ENCODE measurements around the gene C6orf136.

Gene C6orf136

DNA sequence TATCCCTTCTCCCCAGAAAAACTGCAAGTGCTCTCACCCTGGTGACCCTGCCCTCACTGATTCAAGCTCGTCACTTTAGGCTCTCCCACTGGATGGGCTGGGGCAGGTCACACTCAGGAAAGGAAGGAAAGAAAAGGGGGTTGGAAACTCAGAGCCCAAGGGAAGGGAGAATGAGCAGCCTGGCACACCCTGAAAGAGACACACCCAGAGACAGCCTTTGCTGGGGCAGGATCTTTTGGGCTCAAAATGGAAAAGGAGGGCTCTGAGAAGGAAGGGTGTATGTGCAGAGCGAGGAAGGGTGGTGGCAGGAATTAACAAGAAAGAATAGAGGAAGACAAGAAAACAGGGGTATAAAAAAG lies 37.0 kb downstream of the C6orf136 start:
- Histone ChIP-seq H3K27ac (ENCODE audit: low read depth, low read length) (no peak overlapping the region), H3K4me3 (ENCODE audit: low read depth, low read length) (peak overlapping the region; percentile 27; the same call in 1 of the 2 replicates), H3K9me3 (ENCODE audit: control insufficient read depth, insufficient read depth, low read length) (no peaks in the 10 kb centered on the region), H3K9ac (ENCODE audit: low read depth, low read length) (no peak overlapping the region), H3K4me1 (ENCODE audit: control insufficient read depth, insufficient read depth, low read length) (peaks cover 39% of the 10 kb centered on the region), H3K36me3 (ENCODE audit: control insufficient read depth, insufficient read depth, low read length) (no peaks in the 10 kb centered on the region; the same call in 1 of the 2 replicates), H3K27me3 (ENCODE audit: control insufficient read depth, insufficient read depth, low read length) (no peaks in the 10 kb centered on the region)

DNA sequence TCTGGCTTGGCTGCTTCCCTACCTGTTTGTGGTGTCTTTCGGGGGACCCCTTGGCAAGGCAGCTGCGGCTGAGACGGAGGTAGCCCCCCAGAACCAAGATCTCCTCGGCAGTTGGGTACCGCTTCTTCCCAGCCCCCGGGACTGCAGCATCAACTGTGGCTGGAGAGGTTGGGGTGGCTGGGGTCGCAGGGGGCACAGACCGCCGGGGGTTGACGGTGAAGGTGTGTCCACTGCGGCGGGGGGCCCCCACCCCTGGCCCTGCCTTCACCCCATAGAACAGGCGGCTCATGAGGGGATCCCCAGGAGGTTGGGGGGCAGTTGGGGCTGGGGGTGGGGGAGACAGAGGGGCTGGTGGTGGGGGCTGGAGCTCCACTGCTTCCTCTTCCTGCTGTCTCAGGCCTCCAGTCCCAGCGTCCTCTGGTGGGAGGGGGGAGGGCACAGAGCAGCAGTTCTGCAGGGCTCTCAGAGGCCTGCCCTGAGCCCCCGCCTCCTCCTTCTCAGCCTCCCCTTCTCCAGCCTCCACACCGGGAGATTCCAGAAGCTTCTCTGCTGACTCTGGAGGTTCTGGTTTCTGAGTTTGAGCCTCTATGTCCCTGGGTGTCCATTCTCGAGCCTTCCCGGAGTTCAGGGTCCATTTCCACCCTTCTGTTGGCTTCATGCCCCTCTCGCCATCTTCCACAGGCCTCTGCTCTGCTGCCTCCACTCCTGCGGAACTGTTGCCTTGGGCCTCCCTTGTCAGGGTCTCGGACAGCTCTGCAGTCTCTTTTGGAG lies 37.6 kb downstream of the C6orf136 start:
- Histone ChIP-seq H3K4me1 (ENCODE audit: control insufficient read depth, insufficient read depth, low read length) (peaks cover 39% of the 10 kb centered on the region), H3K9ac (ENCODE audit: low read depth, low read length) (no peak overlapping the region), H3K27me3 (ENCODE audit: control insufficient read depth, insufficient read depth, low read length) (no peaks in the 10 kb centered on the region), H3K4me3 (ENCODE audit: low read depth, low read length) (peak overlapping the region; percentile 35; the same call in 1 of the 2 replicates), H3K36me3 (ENCODE audit: control insufficient read depth, insufficient read depth, low read length) (no peaks in the 10 kb centered on the region; the same call in 1 of the 2 replicates), H3K9me3 (ENCODE audit: control insufficient read depth, insufficient read depth, low read length) (no peaks in the 10 kb centered on the region), H3K27ac (ENCODE audit: low read depth, low read length) (no peak overlapping the region)

DNA sequence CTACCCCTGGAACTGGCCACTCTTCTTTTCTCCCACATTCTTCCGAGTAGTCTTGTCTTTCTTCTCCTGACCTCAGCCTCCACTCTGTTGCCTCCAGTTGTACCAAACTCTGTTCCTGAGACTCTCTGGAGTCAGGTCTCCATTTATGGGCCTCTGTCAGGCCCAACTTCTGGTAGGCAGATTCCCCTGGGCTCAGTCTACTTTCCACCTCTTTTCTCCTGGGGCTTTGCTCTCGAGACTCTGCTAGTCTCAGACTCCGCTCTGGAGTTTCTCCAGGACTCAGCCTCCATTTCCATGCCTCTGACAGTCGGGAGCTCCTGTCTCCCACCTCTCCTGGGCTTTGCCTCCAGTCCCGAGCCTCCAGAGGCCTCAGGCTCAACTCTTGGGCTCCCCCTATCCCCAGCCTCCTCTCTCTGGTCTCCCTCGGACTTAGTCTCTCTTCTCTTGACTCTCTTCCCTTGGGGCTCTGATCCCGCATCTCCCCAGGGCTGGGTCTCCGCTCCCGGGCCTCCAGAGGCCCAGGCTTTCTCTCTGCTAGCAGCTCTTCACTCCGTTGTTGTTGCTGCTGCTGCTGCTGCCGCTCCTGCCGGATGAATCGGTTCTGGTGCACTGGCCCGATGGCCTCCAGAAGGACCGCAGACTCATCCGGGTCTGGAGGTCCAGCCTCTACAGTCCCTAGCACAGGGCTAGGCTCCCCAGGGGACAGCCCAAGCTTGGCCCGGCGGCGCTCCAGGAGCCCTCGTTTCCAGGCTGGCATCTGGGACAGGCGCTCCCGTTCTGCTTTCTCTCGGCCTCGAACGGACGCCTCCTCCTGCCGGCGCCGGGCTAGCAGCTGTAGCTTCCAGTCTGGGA lies 38.5 kb downstream of the C6orf136 start:
- Histone ChIP-seq H3K4me3 (ENCODE audit: low read depth, low read length) (peak overlapping the region; percentile 92), H3K4me1 (ENCODE audit: control insufficient read depth, insufficient read depth, low read length) (peaks cover 42% of the 10 kb centered on the region), H3K27ac (ENCODE audit: low read depth, low read length) (no peak overlapping the region), H3K27me3 (ENCODE audit: control insufficient read depth, insufficient read depth, low read length) (no peaks in the 10 kb centered on the region), H3K9ac (ENCODE audit: low read depth, low read length) (no peak overlapping the region), H3K36me3 (ENCODE audit: control insufficient read depth, insufficient read depth, low read length) (no peaks in the 10 kb centered on the region; the same call in 1 of the 2 replicates), H3K9me3 (ENCODE audit: control insufficient read depth, insufficient read depth, low read length) (no peaks in the 10 kb centered on the region)

DNA sequence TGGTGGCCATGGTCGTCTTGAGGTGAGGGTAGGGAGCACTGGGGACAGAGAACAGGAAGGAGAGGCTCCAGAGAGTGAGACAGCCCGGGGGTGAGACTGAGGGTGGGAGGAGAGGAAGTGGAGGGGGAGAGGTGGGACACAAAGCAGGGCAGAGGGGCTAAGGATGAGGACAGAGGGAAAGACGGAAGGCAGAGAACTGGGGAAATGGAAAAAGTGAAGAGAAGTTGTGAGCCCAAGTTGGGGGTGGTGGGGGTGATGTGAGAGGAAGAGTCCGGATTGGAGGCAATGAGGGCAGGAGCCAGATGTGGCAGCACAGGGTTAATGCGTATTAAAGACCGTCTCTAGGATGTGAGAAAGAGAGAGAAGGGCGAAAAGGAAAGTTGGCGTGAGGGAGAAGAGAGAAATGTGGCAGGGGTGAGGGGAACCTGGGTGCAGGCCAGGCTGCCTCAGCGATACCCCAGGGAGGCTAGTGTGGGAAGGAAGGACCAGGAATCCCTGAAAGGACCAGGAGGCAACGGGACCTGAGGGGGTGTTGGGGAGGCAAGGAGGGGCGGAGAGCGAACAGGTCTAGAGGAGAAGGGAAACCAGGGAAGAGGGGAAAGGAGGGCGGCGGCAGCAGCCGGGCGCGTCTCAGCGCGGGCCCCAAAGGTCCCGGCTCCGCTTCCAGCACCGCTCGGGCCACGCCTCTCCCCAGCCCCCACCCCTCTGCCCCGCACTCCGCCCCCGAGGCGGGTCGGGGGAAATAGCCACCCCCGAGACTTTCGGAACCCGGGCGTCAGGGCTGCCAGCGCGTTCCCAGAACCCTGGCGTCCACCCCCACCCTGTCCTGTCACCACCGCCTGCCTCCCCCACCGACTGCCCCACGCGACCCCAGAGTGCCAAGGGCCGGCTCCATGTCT lies 39.3 kb downstream of the C6orf136 start, which contains the start of gene PPP1R18:
Gene PPP1R18, minus strand, starts transcription at position 637 of the 899 bp plus-strand sequence. Its CDS starts 627 bp downstream, at position 10.
- peaks cover 43% of the 10 kb centered on the region for H3K4me1 ChIP-seq (ENCODE audit: control insufficient read depth, insufficient read depth, low read length)
- H3K4me3 ChIP-seq (ENCODE audit: low read depth, low read length), result peak within 1 kb of the TSS; percentile 92
- no peaks in the 10 kb centered on the region for H3K9me3 ChIP-seq (ENCODE audit: control insufficient read depth, insufficient read depth, low read length)
- no peaks in the 10 kb centered on the region for H3K27me3 ChIP-seq (ENCODE audit: control insufficient read depth, insufficient read depth, low read length)
- peak within 1 kb of the TSS; percentile 84 for H3K27ac ChIP-seq (ENCODE audit: low read depth, low read length)
- no peaks in the 10 kb centered on the region; the same call in 1 of the 2 replicates for H3K36me3 ChIP-seq (ENCODE audit: control insufficient read depth, insufficient read depth, low read length)
- peak within 1 kb of the TSS; percentile 45; the same call in 1 of the 2 replicates for H3K9ac ChIP-seq (ENCODE audit: low read depth, low read length)

DNA sequence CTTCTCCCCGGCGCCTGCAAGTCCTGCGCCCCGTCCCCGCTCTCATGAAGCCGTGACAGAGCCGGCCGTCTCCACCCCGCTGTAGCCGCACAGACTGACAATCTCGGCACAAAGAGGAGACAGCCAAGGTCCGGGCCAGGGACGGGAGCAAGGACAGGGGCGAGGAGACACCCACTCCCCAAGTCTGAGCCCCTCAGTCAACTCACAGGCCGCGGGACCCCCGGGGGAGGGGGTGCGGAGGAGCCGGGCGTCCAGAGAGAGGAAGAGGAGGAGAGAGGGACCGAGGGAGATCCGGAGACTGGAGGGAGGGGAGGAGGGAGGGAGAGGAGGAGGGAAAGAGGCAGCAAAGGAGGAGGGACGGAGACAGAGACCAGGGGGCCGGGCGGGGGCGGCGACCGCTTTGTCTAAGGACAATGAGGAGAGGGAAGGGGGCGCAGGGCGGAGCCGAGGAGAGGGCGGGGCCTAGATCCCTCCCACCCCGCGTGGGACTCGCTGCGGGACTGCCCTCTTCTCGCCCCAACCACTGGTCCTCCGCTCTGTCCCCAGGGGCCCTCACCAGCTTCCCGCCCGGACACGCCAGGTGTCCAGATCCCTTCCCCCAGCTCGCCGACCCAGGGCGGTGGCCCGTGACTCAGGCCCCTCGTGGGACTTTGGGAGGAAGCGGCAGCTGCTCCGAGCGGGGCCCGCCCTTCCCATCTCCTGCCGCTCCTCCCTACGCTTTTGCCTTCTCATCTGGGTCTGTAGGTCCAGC lies 40.1 kb downstream of the C6orf136 start:
- Histone ChIP-seq H3K27ac (ENCODE audit: low read depth, low read length) (peak overlapping the region; percentile 84), H3K9ac (ENCODE audit: low read depth, low read length) (peak overlapping the region; percentile 45; the same call in 1 of the 2 replicates), H3K4me1 (ENCODE audit: control insufficient read depth, insufficient read depth, low read length) (peaks cover 43% of the 10 kb centered on the region), H3K36me3 (ENCODE audit: control insufficient read depth, insufficient read depth, low read length) (no peaks in the 10 kb centered on the region; the same call in 1 of the 2 replicates), H3K27me3 (ENCODE audit: control insufficient read depth, insufficient read depth, low read length) (no peaks in the 10 kb centered on the region), H3K9me3 (ENCODE audit: control insufficient read depth, insufficient read depth, low read length) (no peaks in the 10 kb centered on the region), H3K4me3 (ENCODE audit: low read depth, low read length) (peak overlapping the region; percentile 92)

DNA sequence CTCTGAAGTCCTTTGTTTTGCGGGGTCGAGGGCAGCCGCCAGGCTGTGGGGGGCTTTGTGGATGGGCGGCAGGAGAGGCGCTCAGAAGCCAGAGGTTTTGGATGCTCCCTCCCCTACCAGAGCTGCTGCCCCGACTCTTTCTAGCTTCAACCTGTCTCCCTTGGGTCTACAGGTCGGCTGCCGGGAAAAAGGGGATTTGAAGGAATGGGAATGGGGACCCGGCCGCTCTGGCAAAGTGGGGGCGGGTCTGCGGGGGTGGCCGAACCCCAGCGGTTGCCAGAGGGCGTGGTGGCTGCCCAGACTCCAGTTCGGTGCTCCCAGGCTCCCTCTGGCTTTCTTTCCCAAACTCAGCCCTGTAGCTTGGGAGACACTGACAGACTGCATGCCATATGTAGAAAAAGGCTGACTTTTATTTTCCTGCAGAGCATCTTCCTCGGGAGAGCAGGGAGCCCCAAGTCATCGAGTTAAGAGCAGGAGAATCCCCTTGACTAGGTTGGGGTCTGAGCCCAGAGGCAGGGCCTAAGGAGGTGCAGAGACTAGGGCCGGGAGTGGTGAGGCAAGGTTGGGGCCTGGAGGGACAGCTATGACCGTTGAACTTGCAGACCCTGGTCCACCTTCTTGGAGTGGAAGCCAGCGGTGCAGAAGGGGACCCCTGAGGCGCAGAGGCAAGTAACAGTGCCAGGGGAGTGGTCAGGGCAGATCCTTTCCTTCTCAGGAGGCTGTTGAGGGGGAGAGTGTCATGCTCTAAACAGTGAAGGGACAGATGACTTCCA lies 40.9 kb downstream of the C6orf136 start:
- Histone ChIP-seq H3K4me1 (ENCODE audit: control insufficient read depth, insufficient read depth, low read length) (peaks cover 36% of the 10 kb centered on the region), H3K27me3 (ENCODE audit: control insufficient read depth, insufficient read depth, low read length) (no peaks in the 10 kb centered on the region), H3K9me3 (ENCODE audit: control insufficient read depth, insufficient read depth, low read length) (no peaks in the 10 kb centered on the region), H3K4me3 (ENCODE audit: low read depth, low read length) (peak overlapping the region; percentile 92), H3K9ac (ENCODE audit: low read depth, low read length) (peak overlapping the region; percentile 45; the same call in 1 of the 2 replicates), H3K36me3 (ENCODE audit: control insufficient read depth, insufficient read depth, low read length) (no peaks in the 10 kb centered on the region; the same call in 1 of the 2 replicates), H3K27ac (ENCODE audit: low read depth, low read length) (peak overlapping the region; percentile 84)

DNA sequence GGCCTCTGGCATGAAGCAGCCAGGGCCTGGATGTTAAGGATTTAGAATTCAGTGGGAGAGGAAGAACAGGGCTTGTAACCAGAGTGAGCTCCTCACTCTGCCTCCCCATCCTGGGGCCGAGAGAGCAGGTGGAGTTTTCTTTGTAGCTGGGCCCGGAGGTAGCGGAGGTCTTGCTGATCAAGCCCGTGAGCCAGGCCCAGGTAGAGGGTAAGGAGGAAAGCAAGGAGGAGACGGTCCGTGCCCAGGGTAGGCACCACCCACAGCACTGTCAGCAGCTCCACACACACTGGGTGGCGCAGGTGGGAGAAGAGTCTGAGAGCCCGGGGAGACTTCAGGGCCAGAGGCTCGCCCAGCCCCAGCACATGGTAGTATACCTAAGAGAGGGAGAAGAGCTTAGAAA lies 41.6 kb downstream of the C6orf136 start:
- H3K9me3 ChIP-seq (ENCODE audit: control insufficient read depth, insufficient read depth, low read length), result no peaks in the 10 kb centered on the region
- H3K27ac ChIP-seq (ENCODE audit: low read depth, low read length), result no peak overlapping the region
- H3K36me3 ChIP-seq (ENCODE audit: control insufficient read depth, insufficient read depth, low read length), result no peaks in the 10 kb centered on the region; the same call in 1 of the 2 replicates
- H3K27me3 ChIP-seq (ENCODE audit: control insufficient read depth, insufficient read depth, low read length), result no peaks in the 10 kb centered on the region
- H3K9ac ChIP-seq (ENCODE audit: low read depth, low read length), result no peak overlapping the region
- H3K4me1 ChIP-seq (ENCODE audit: control insufficient read depth, insufficient read depth, low read length), result peaks cover 29% of the 10 kb centered on the region
- no peak overlapping the region for H3K4me3 ChIP-seq (ENCODE audit: low read depth, low read length)

DNA sequence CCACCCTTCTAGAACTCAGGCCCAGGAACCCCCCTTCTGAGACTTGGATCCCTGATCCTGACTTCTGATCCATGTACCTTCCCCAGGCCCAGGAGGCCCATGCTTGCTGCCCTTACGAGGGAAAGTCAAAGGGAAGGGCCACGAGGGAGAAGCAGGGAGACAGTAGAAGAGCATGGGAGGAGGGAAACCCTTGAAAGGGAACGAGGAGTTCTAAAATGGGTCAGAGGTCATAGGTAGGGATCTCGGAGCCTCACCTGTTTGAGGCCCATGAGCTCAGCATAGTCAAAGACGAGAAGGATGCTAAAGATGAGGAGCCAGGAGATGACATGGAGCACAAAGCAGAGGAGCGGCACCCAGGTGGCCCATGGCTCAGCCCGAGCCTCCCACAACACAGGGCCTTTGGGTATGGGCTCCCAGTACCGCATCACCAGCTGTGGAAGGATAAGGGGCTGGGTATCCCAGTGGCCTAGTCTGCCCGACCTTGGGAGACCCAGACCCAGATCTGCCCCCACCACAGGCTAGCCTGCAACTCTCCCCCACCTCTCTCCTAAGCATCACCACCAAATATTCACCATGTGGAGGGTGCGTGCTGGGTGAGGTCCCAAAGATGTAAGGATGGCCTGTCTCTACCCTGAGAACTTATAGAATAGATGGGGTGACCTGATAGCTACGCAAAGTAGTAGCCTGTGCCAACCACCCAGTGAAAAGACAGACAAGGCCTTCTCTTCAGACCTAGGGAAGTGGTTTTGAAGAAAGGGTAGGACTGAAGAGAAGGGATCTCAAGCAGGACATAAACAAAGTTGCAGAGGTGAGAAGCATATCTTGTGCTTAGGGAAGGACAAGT lies 42.3 kb downstream of the C6orf136 start:
- Histone ChIP-seq H3K4me1 (ENCODE audit: control insufficient read depth, insufficient read depth, low read length) (peaks cover 24% of the 10 kb centered on the region), H3K27me3 (ENCODE audit: control insufficient read depth, insufficient read depth, low read length) (no peaks in the 10 kb centered on the region), H3K36me3 (ENCODE audit: control insufficient read depth, insufficient read depth, low read length) (no peaks in the 10 kb centered on the region; the same call in 1 of the 2 replicates), H3K4me3 (ENCODE audit: low read depth, low read length) (no peak overlapping the region), H3K9ac (ENCODE audit: low read depth, low read length) (no peak overlapping the region), H3K27ac (ENCODE audit: low read depth, low read length) (no peak overlapping the region), H3K9me3 (ENCODE audit: control insufficient read depth, insufficient read depth, low read length) (no peaks in the 10 kb centered on the region)

DNA sequence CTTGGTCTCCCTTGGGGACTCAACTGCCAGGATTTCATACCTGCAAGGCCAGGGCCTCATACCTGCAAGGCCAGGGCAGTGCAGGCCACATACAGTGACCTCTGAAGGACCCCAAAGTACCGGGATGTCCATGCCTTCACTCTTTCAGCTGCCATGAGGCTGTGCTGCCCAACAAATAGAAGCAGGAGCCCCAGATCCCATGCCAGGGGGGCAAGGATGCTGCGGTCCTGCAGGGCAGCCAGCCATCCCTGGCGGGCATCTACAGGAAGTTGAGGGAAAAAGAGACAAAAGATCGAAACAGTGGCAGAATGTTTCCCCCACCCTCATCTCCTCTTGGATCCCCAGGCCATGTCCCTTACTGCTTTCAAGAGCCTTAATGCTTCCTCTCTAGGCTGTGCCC lies 43.1 kb downstream of the C6orf136 start:
- H3K9ac ChIP-seq (ENCODE audit: low read depth, low read length), result peak overlapping the region; percentile 27; the same call in 1 of the 2 replicates
- peaks cover 23% of the 10 kb centered on the region for H3K4me1 ChIP-seq (ENCODE audit: control insufficient read depth, insufficient read depth, low read length)
- no peaks in the 10 kb centered on the region for H3K27me3 ChIP-seq (ENCODE audit: control insufficient read depth, insufficient read depth, low read length)
- no peaks in the 10 kb centered on the region for H3K9me3 ChIP-seq (ENCODE audit: control insufficient read depth, insufficient read depth, low read length)
- H3K27ac ChIP-seq (ENCODE audit: low read depth, low read length), result peak overlapping the region; percentile 94
- H3K36me3 ChIP-seq (ENCODE audit: control insufficient read depth, insufficient read depth, low read length), result no peaks in the 10 kb centered on the region; the same call in 1 of the 2 replicates
- peak overlapping the region; percentile 84 for H3K4me3 ChIP-seq (ENCODE audit: low read depth, low read length)

Data from HUES48 (cell line).